Kidney glomerular epithelial cell (primary cell): ENCODE measurements around the gene NECTIN4.

Experiments
- DNase-seq: peaks from one replicate; lab custom pipeline; 2025; lab: John Stamatoyannopoulos, UW

The NECTIN4 gene

GRCh38 chr1:161111527-161111926 is 22.2 kb upstream of the NECTIN4 start:
- no peak for DNase-seq

GRCh38 chr1:161111117-161111516 is 21.8 kb upstream of the NECTIN4 start:
- DNase-seq, result no peak

GRCh38 chr1:161106431-161106830 is 17.1 kb upstream of the NECTIN4 start:
- no peak for DNase-seq

GRCh38 chr1:161100556-161100955 is 11.2 kb upstream of the NECTIN4 start:
- no peak for DNase-seq

- DNase-seq, result no peak
These were observed 9.9 kb upstream of the NECTIN4 start for GRCh38 chr1:161099090-161099802.

- peak; percentile 68 for DNase-seq
These were observed 9.1 kb upstream of the NECTIN4 start, which contains the start of gene KLHDC9 for GRCh38 chr1:161098210-161099068. TSS of gene KLHDC9 (plus strand) at chr1:161098361. CDS start at chr1:161098536, 175 bp downstream.

- DNase-seq, result no peak
These were observed 7.2 kb upstream of the NECTIN4 start for GRCh38 chr1:161096530-161096929.

- no peak for DNase-seq
These were observed 6.7 kb upstream of the NECTIN4 start for GRCh38 chr1:161096015-161096414.

GRCh38 chr1:161095230-161095629 is 5.9 kb upstream of the NECTIN4 start:
- DNase-seq, result no peak

GRCh38 chr1:161094481-161094880 is 5.1 kb upstream of the NECTIN4 start:
- no peak for DNase-seq

GRCh38 chr1:161092621-161093028 is 3.3 kb upstream of the NECTIN4 start:
- DNase-seq, result no peak

GRCh38 chr1:161091796-161092507 is 2.6 kb upstream of the NECTIN4 start:
- DNase-seq, result no peak

GRCh38 chr1:161091093-161091492 is 1.7 kb upstream of the NECTIN4 start:
- DNase-seq, result no peak

GRCh38 chr1:161090617-161091016 is 1.3 kb upstream of the NECTIN4 start:
- DNase-seq, result no peak

GRCh38 chr1:161089938-161090337 is 580 bp upstream of the NECTIN4 start:
- no peak for DNase-seq

- peak; percentile 30 for DNase-seq
These were observed 709 bp downstream of the NECTIN4 start for GRCh38 chr1:161088587-161089110.

GRCh38 chr1:161086457-161086856 is 2.9 kb downstream of the NECTIN4 start:
- no peak for DNase-seq

GRCh38 chr1:161085165-161085564 is 4.2 kb downstream of the NECTIN4 start:
- DNase-seq, result no peak

GRCh38 chr1:161084597-161084988 is 4.8 kb downstream of the NECTIN4 start:
- DNase-seq, result no peak

- no peak for DNase-seq
These were observed 5.4 kb downstream of the NECTIN4 start for GRCh38 chr1:161083748-161084596.

GRCh38 chr1:161082996-161083747 is 6.2 kb downstream of the NECTIN4 start:
- peak; percentile 81 for DNase-seq
